Stimulated activated CD4-positive, alpha-beta T cell treated with anti-CD3 and anti-CD28 coated beads, TNF-alpha, amount 100 ng/mL, for 24 hours (primary cell): ENCODE data around the gene TAS2R1.

Experiments
- DNase-seq, 3 experiments: peaks; one replicate each; pipeline ENCODE4 v3.0.0-alpha.2; 2020; ENCODE audit warnings: low read depth in 3 of 3

Gene TAS2R1

GRCh38 chr5:9588254-9588653, 41.9 kb downstream of the TAS2R1 start:
- no peak for DNase-seq

GRCh38 chr5:9587135-9587534, 43.0 kb downstream of the TAS2R1 start:
- DNase-seq, result no peak

- DNase-seq, result no peak
These were observed 47.7 kb downstream of the TAS2R1 start for GRCh38 chr5:9582406-9582805.
